ENCODE results near the gene SPATA16. TPM values are rescaled to one million over a fixed set of nuclear protein-coding genes. Genes with fewer than 3 reads are reported as not detected.

SPATA16 gene
- total RNA-seq, 4 donors from 2014 or later: not detected

DNA sequence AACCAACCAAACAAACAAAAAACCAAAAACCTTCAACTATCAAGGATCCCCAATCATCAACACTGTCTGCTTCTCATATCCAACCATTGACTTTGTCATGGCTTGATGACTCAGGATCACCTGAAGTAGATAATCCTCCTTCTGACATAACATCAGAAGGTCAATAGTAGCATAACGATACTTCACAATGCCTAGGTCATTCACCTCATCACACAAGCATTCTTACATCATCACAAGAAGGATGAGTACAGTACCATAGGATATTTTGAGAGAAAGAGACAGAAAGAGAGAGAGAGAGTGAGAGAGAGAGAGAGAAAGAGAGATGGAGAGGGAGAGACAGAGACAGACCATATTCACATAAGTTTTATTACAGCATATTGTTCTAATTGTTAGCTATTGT, 42.1 kb downstream of the SPATA16 start:
- DNase-seq (ENCODE audit: low spot score in 2 of 2): no peak
- H3K4me3 ChIP-seq (ENCODE audit: low read depth, poor library complexity, severe bottlenecking): no peak overlapping the region
- WGBS, 2 donors: 90 to 92% methylated on average over 1 of the region's 1 CpG
- intact Hi-C loops (cut with DNase I; ENCODE audit: low total_unique reads): no loop called here
- TF ChIP-seq POLR2A (IDR thresholded peaks at IDR 0.05) (no peak), CTCF (IDR thresholded peaks at IDR 0.05) (no peak)

DNA sequence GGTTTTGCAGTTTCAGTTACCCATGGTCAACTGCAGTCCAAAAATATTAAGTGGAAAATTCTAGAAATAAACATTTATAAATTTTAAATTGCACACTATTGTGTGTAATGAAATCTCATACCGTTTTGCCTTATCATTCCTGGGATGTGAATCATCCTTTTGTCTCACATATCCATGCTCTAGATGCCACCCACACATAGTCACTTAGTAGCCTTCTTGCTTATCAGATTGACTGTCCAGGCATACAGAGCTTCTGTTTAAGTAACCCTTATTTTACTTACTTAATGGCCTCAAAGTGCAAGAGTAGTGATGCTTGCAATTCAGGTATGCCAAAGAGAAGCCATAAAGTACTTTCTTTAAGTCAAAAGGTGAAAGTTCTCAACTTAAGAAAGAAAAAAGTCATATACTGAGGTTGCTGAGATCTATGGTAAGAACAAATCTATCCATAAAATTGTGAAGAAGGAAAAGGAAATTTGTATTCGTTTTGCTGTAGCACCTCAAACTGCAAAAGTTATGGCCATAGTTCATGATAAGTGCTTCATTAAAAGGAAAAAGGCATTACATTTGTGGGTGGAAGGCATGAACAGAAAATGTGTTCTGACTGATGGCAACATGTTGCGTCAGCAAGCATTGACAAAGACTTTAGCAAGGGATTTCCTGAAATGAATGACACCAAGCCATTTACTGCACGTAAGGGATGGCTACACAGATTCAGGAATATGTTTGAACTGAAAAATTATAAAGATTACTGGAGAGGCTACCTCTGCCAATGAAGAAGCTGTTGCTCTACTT, 43.8 kb downstream of the SPATA16 start:
- DNase-seq (ENCODE audit: low spot score in 2 of 2): no peak
- WGBS, 2 donors: 70 to 71% methylated on average over 4 of the region's 4 CpGs
- no peak overlapping the region for H3K4me3 ChIP-seq (ENCODE audit: low read depth, poor library complexity, severe bottlenecking)
- intact Hi-C loops (cut with DNase I; ENCODE audit: low total_unique reads): no loop called here
- TF ChIP-seq POLR2A (IDR thresholded peaks at IDR 0.05) (no peak), CTCF (IDR thresholded peaks at IDR 0.05) (no peak)

DNA sequence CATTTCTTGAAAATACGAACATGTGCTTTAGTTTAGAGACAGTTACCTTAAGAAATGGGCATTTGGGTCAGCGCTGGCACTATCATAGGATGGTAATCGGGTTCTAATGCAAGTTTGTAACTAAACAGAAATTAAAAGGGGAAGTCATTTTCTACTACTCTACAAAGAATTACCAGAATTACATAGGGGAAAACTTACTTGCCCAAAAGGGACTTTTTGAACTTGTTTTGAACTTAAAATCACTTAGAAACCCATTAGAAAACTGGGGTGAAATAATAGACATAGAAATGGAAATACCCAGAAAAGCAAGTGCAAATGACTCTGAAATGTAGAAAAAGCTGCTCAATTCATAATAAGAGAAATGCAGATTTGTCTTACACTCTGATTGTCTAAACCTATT, 44.9 kb downstream of the SPATA16 start:
- H3K4me3 ChIP-seq (ENCODE audit: low read depth, poor library complexity, severe bottlenecking): no peak overlapping the region
- intact Hi-C loops (cut with DNase I; ENCODE audit: low total_unique reads): no loop called here
- WGBS, 2 donors: 87% methylated on average over 3 of the region's 3 CpGs
- no peak for DNase-seq (ENCODE audit: low spot score in 2 of 2)
- TF ChIP-seq CTCF (IDR thresholded peaks at IDR 0.05): no peak
- no peak for TF ChIP-seq POLR2A (IDR thresholded peaks at IDR 0.05)

GRCh38 chr3:173092038-173092437, 49.0 kb downstream of the SPATA16 start:
- intact Hi-C loops (cut with DNase I; ENCODE audit: low total_unique reads): no loop called here
- TF ChIP-seq CTCF (IDR thresholded peaks at IDR 0.05) (no peak), POLR2A (IDR thresholded peaks at IDR 0.05) (no peak)
- no peak overlapping the region for H3K4me3 ChIP-seq (ENCODE audit: low read depth, poor library complexity, severe bottlenecking)
- 53 to 67% methylated on average over 1 of the region's 1 CpG for WGBS, 2 donors
- no peak for DNase-seq (ENCODE audit: low spot score in 2 of 2)

DNA sequence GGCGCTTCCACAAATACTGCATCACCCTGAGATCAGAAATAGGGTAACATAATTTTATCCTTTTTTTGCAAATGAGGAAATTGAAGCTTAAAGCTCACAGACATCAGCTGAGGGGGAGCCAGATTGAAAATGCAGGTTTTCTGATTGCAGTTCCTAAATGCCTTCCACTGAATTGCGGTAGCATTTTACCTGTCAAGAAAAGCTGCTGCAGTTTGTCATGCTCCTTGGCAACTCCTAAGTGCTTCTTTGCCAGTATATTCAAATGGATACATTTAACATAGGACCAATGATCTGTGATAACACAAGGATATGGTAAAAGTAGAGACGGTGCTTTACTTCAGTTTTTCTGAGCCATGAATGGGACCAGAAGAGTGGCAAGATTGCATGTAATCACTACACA, 50.5 kb downstream of the SPATA16 start:
- intact Hi-C loops (cut with DNase I; ENCODE audit: low total_unique reads): no loop called here
- 91% methylated on average over 3 of the region's 3 CpGs for WGBS, 2 donors
- no peak for DNase-seq (ENCODE audit: low spot score in 2 of 2)
- no peak for TF ChIP-seq CTCF (IDR thresholded peaks at IDR 0.05)
- no peak for TF ChIP-seq POLR2A (IDR thresholded peaks at IDR 0.05)
- no peak overlapping the region for H3K4me3 ChIP-seq (ENCODE audit: low read depth, poor library complexity, severe bottlenecking)

GRCh38 chr3:173089283-173089682, 51.8 kb downstream of the SPATA16 start:
- TF ChIP-seq POLR2A (IDR thresholded peaks at IDR 0.05): no peak
- TF ChIP-seq CTCF (IDR thresholded peaks at IDR 0.05): no peak
- DNase-seq (ENCODE audit: low spot score in 2 of 2): no peak
- intact Hi-C loops (cut with DNase I; ENCODE audit: low total_unique reads): no loop called here
- H3K4me3 ChIP-seq (ENCODE audit: low read depth, poor library complexity, severe bottlenecking): no peak overlapping the region
- WGBS, 2 donors: 73 to 76% methylated on average over 6 of the region's 6 CpGs

All from lower leg skin (tissue), 4 donors.